ENCODE measurements around the gene PRRG2.

The PRRG2 gene

GRCh38 chr19:49635530-49636232 is 54.6 kb downstream of the PRRG2 start:
- H3K4me3 ChIP-seq (ENCODE audit: low read length), result no peak overlapping the region
- no peaks in the 10 kb centered on the region for H3K27me3 ChIP-seq (ENCODE audit: insufficient read depth, low read length)
- H3K36me3 ChIP-seq (ENCODE audit: insufficient read depth, low read length), result no peaks in the 10 kb centered on the region
- H3K9me3 ChIP-seq (ENCODE audit: insufficient read depth, low read depth, low read length), result no peaks in the 10 kb centered on the region
- H3K27ac ChIP-seq (ENCODE audit: low read depth, low read length), result no peak overlapping the region
- H3K4me1 ChIP-seq (ENCODE audit: insufficient read depth, low read length), result peaks cover 5% of the 10 kb centered on the region; the same call in 1 of the 2 replicates
- WGBS, result 64% methylated on average over 24 of the region's 24 CpGs
- H3K9ac ChIP-seq (ENCODE audit: low read depth, low read length), result no peak overlapping the region

- H3K4me3 ChIP-seq (ENCODE audit: low read length), result no peak overlapping the region
- no peaks in the 10 kb centered on the region for H3K36me3 ChIP-seq (ENCODE audit: insufficient read depth, low read length)
- peaks cover 5% of the 10 kb centered on the region; the same call in 1 of the 2 replicates for H3K4me1 ChIP-seq (ENCODE audit: insufficient read depth, low read length)
- 82% methylated on average over 30 of the region's 30 CpGs for WGBS
- H3K9ac ChIP-seq (ENCODE audit: low read depth, low read length), result no peak overlapping the region
- no peaks in the 10 kb centered on the region for H3K9me3 ChIP-seq (ENCODE audit: insufficient read depth, low read depth, low read length)
- no peak overlapping the region for H3K27ac ChIP-seq (ENCODE audit: low read depth, low read length)
- no peaks in the 10 kb centered on the region for H3K27me3 ChIP-seq (ENCODE audit: insufficient read depth, low read length)
Measured at GRCh38 chr19:49636233-49636932, 55.3 kb downstream of the PRRG2 start.

GRCh38 chr19:49637821-49638738 is 57.0 kb downstream of the PRRG2 start:
- Histone ChIP-seq H3K27ac (ENCODE audit: low read depth, low read length) (peak overlapping the region; percentile 58; the same call in 1 of the 2 replicates), H3K4me3 (ENCODE audit: low read length) (peak overlapping the region; percentile 45), H3K9ac (ENCODE audit: low read depth, low read length) (no peak overlapping the region), H3K36me3 (ENCODE audit: insufficient read depth, low read length) (no peaks in the 10 kb centered on the region), H3K9me3 (ENCODE audit: insufficient read depth, low read depth, low read length) (no peaks in the 10 kb centered on the region), H3K27me3 (ENCODE audit: insufficient read depth, low read length) (no peaks in the 10 kb centered on the region), H3K4me1 (ENCODE audit: insufficient read depth, low read length) (peaks cover 9% of the 10 kb centered on the region)
- WGBS, result 8% methylated on average over 18 of the region's 19 CpGs

- Histone ChIP-seq H3K9me3 (ENCODE audit: insufficient read depth, low read depth, low read length) (no peaks in the 10 kb centered on the region), H3K36me3 (ENCODE audit: insufficient read depth, low read length) (no peaks in the 10 kb centered on the region), H3K9ac (ENCODE audit: low read depth, low read length) (no peak overlapping the region), H3K27ac (ENCODE audit: low read depth, low read length) (no peak overlapping the region), H3K4me1 (ENCODE audit: insufficient read depth, low read length) (peaks cover 13% of the 10 kb centered on the region), H3K4me3 (ENCODE audit: low read length) (peak overlapping the region; percentile 58), H3K27me3 (ENCODE audit: insufficient read depth, low read length) (no peaks in the 10 kb centered on the region)
- WGBS, result 5% methylated on average over 31 of the region's 31 CpGs
Measured at GRCh38 chr19:49639401-49640112, 58.4 kb downstream of the PRRG2 start.

- Histone ChIP-seq H3K36me3 (ENCODE audit: insufficient read depth, low read length) (peaks cover 7% of the 10 kb centered on the region; the same call in 1 of the 2 replicates), H3K9me3 (ENCODE audit: insufficient read depth, low read depth, low read length) (no peaks in the 10 kb centered on the region), H3K4me1 (ENCODE audit: insufficient read depth, low read length) (peaks cover 13% of the 10 kb centered on the region), H3K4me3 (ENCODE audit: low read length) (peak within 1 kb of the TSS; percentile 68), H3K27ac (ENCODE audit: low read depth, low read length) (peak within 1 kb of the TSS; percentile 98), H3K27me3 (ENCODE audit: insufficient read depth, low read length) (no peaks in the 10 kb centered on the region), H3K9ac (ENCODE audit: low read depth, low read length) (peak within 1 kb of the TSS; percentile 96)
- WGBS, result under 1% methylated on average over 51 of the region's 51 CpGs
Measured at GRCh38 chr19:49640113-49640898, 59.2 kb downstream of the PRRG2 start, which contains the start of gene RRAS. TSS of gene RRAS (minus strand) at chr19:49640143. CDS start at chr19:49640098, 45 bp downstream.

All from HUES64 (cell line).